Subcutaneous adipose tissue (tissue), 4 donors: ENCODE results near the gene CEP41. TPM values are rescaled to one million over a fixed set of nuclear protein-coding genes. Genes with fewer than 3 reads are reported as not detected.

Experiments used
- total RNA-seq, 4 donors: library from RNA; depleted of rRNA; stranded (reverse); fragments of >200 nt; gene quantifications; one replicate each; pipeline ENCODE4 v1.1.0, GENCODE V29; 2016
- TF ChIP-seq, protein P1 (sequence below): fragments of 450-650 bp; IDR thresholded peaks from one replicate; pipeline ENCODE4 v1.5.1; 2016; ENCODE audit warnings: low read depth, mild to moderate bottlenecking, control low read depth, antibody characterized with exemption, moderate library complexity

CEP41 gene
- total RNA-seq, 4 donors from 2014 or later = 3.2 to 6.0 (median 3.9) TPM

DNA sequence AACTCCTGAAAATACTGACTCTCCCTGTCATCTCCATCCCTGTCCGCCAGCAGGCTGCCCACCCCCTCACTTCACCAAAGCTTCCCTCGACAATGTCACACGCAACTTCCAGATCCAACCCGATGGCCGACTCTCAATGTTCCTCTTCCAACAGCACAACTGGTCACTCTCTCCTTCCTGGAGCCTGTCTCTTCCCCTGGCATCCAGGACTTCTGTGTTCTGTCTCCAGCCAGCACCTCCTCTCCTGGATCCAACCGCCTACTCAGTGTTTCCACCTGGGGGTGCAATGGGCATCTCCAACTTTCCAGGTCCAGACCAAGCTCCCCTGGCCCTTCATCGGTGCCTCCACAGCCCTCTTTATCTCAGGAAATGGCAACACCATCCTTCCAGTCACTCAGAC, 87.6 kb downstream of the CEP41 start:
- TF ChIP-seq, protein P1, sequence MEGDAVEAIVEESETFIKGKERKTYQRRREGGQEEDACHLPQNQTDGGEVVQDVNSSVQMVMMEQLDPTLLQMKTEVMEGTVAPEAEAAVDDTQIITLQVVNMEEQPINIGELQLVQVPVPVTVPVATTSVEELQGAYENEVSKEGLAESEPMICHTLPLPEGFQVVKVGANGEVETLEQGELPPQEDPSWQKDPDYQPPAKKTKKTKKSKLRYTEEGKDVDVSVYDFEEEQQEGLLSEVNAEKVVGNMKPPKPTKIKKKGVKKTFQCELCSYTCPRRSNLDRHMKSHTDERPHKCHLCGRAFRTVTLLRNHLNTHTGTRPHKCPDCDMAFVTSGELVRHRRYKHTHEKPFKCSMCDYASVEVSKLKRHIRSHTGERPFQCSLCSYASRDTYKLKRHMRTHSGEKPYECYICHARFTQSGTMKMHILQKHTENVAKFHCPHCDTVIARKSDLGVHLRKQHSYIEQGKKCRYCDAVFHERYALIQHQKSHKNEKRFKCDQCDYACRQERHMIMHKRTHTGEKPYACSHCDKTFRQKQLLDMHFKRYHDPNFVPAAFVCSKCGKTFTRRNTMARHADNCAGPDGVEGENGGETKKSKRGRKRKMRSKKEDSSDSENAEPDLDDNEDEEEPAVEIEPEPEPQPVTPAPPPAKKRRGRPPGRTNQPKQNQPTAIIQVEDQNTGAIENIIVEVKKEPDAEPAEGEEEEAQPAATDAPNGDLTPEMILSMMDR = no peak

DNA sequence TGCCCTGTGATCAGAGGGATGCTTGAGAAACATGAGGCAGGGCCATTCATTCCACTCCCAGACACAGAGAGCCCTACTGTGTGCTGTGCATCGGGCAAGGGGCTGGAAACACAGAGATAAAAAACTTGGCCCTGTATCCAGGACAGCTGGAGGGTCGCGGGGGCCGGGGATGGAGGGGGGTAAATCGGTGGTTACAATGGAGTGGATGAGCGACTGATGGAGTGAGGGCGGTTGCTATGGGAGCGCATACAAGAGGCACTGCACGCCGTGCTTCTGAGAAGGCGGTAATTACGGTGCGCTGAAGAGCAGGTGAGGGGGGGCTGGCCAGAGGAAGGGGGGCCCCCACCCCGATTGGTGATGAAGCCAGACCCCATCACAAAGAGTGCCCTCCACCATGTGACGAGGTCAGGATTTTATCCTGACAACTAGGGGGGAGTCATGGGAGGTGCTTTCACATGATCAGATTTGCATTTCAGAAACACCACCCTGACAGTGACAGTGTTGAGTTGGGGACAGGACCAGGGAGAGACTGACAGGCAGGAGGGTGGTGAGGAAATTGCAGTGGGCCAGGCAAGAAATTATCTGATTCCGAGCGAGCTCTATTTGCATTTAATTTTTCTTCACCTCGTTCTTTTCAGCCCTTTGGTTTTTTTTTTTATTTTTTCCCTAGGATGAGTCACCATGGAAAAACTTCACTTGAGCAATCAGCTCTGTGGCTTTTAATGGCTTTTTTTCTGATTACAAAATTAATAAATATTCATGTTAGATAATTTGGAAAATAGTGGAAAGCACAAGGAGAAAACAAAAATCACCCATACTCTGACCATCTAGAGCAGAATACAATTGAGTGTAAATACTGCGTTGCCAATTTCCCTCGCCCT, 88.4 kb downstream of the CEP41 start:
- TF ChIP-seq, protein P1 = no peak

DNA sequence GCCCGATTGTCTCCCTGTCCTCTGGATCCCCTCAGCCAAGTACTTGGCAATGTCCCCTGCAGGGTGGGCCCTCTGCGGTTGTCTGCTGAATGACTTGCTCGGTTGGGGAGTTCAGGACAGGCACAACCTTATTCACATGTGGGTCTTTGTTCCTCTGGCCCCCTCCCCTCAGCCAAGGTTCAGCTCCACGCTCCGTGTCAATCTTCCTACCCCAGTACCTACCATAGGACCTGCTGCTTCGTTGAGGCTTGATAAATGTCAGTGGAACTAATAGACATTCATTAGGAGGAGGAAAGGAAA, 89.1 kb downstream of the CEP41 start:
- TF ChIP-seq, protein P1 = no peak

DNA sequence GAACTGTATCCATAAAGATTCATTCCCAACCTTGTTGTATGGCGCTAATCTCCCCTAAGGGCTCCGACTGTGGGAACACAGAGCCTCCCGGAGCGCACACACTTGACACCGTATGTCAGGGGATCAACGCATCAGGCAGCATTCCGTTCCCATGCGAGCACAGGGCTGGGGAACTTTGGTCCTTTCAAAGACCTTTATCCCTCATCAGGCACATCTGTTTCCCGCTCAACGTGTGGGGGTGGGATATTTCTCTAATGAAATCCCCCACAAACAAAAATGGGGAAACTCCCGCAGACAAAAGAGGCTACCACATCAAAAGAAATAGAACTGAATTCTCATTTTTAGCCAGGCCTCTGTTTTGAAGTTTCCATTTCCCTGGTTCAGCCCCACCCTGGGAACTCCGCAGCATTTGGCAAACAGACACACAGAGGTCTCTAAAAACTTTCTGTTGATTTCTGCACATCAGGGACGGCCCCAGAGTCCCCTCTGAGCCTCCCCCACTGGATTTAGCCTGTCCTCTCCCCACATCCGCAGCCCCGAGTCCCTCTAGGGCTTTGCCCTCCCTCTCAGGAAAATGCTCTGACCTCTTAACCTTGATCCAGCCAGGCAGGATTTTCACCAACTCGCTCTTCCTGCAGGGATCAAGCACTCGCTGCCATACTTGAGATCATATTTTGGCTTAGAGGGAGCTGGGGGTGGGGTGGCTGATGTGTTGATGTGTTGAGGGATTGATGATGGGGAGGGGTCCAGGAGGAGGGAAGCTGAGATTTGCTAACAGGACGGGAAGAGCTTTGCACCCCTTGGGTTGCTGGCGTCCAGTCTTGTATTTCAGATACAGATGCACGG, 89.6 kb downstream of the CEP41 start:
- TF ChIP-seq, protein P1 = no peak

DNA sequence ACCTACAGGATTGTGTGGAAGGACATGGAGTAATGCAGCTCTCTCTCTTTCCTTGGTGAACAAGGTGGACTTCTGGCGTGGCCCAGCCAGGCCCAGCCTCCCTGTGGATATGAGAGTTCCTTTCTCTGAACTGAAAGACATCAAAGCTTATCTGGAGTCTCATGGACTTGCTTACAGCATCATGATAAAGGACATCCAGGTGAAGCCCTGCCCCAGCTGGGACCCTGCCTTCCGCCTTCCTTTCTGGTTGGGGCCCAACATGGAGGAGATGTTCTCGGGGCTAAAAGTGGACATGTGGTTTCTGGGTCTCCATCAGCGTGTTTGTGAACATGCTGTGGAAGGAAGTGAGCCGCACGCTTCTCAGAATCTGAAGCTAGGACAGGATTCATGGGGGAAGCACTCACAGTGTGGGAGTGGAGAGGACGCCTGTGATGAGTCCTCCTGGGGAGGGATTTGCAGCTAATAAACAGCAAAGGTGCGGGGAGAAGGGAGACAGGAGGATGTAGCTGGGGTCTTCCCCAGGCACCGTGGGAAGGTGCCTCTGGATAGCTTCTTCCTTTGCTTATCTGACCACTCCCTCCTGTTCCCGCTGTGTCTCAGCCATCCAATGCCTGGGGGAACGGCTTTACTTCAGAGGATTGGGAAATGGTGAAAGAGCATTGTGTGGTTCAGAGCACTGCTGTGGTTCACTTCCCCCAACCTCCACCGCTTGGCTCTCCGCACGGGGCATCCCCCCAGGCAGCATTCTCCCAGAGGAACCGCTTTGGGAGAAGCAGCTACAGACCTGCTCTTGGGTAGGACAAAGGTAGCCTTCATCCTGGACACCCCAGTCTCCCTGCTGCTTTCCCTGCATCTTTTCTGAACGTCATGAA, 90.7 kb downstream of the CEP41 start:
- TF ChIP-seq, protein P1 = no peak

DNA sequence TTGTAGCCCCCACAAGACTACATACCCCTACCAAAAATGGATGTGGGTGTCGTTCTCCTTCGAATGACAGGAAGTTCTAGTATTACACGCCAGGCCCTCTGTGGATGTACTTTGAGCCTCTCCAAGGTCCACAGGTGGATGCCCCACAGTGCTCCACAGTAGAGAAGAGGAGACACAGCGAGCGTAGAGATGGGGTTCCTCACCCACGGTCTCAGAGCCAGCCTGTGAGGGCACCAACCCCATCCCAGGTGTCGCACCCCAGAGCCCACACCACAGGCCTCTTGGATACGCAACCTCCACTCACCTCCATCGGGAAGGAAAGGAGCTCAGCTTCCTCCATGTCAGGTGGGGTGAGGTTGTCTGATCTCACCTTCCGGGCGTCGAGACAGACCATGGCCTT, 93.9 kb downstream of the CEP41 start:
- TF ChIP-seq, protein P1 = no peak
